ENCODE measurements around the gene EME1. TPM values are rescaled to one million over a fixed set of nuclear protein-coding genes. Genes with fewer than 3 reads are reported as not detected.

Gene EME1
- total and polyA plus RNA-seq, 2 of the 4 experiments (the other 2 are of a cell fraction) = 9.1 to 9.4 TPM

GRCh38 chr17:50424246-50424995 is 51.4 kb downstream of the EME1 start:
- Histone ChIP-seq H3K56ac (ENCODE audit: extremely low read depth, insufficient read depth, low read length) (peak overlapping the region; percentile 8; the same call in 1 of the 2 replicates), H3K14ac (replicated peaks; ENCODE audit: low read depth, low read length) (peak overlapping the region; percentile 83), H3K27me3 (ENCODE audit: control insufficient read depth, insufficient read depth, low read length) (no peaks in the 10 kb centered on the region), H3K4me1 (ENCODE audit: control insufficient read depth, insufficient read depth, low read length) (peaks cover 27% of the 10 kb centered on the region), H3K9me3 (ENCODE audit: control insufficient read depth, insufficient read depth, low read length) (no peaks in the 10 kb centered on the region), H2BK15ac (ENCODE audit: low read depth, low read length) (peak overlapping the region; percentile 24; the same call in 2 of the 3 replicates), H3K4me2 (ENCODE audit: low read depth, low read length) (peak overlapping the region; percentile 9), H2AK5ac (ENCODE audit: low read depth, low read length) (peak overlapping the region; percentile 94; the same call in 1 of the 2 replicates), H4K20me1 (ENCODE audit: insufficient read depth, low read length) (no peaks in the 10 kb centered on the region), H3K36me3 (ENCODE audit: control insufficient read depth, insufficient read depth, low read length) (peaks cover 3% of the 10 kb centered on the region; the same call in 1 of the 2 replicates), H2BK120ac (ENCODE audit: low read depth, low read length) (peak overlapping the region; percentile 66), H4K8ac (ENCODE audit: low read depth in 2 of 2, low read length in 2 of 2) (peak overlapping the region; percentile 93 to 95; a peak in 3 of 4 replicates), H3K79me1 (ENCODE audit: low read depth in 1 of 2, low read length in 2 of 2) (peaks cover 11 to 49% of the 10 kb centered on the region in 2 experiments; a peak in 3 of 4 replicates), H3K4ac (ENCODE audit: low read depth, low read length) (peak overlapping the region; percentile 92), H3K9ac (ENCODE audit: low read depth, low read length) (no peak overlapping the region), H4K5ac (ENCODE audit: low read depth, low read length) (peak overlapping the region; percentile 61), H2AFZ (replicated peaks; ENCODE audit: low read length, poor library complexity) (peak overlapping the region; percentile 70), H2BK20ac (ENCODE audit: low read depth, low read length) (peak overlapping the region; percentile 44; the same call in 1 of the 2 replicates), H3K9me1 (ENCODE audit: insufficient read depth, low read length) (peaks cover 17% of the 10 kb centered on the region), H3K27ac (ENCODE audit: insufficient read depth, low read length) (peak overlapping the region; percentile 78), H4K91ac (ENCODE audit: insufficient read depth, low read depth, low read length) (peak overlapping the region; percentile 83), H3K4me3 (ENCODE audit: insufficient read depth, low read depth, low read length) (no peak overlapping the region), H3K18ac (ENCODE audit: low read depth, low read length) (peak overlapping the region; percentile 38), H2BK5ac (ENCODE audit: low read depth, low read length, poor library complexity, severe bottlenecking) (peak overlapping the region; percentile 60), H2AK9ac (replicated peaks; ENCODE audit: low read depth, low read length, poor library complexity) (peak overlapping the region; percentile 37), H3K23ac (ENCODE audit: low read depth, low read length) (peak overlapping the region; percentile 7; the same call in 1 of the 2 replicates)
- ATAC-seq (ENCODE audit: low read depth) = no peak
- WGBS, 2 experiments (ENCODE audit: extremely low coverage in 2 of 2, insufficient read length in 1 of 2) = 100% methylated on average over 1 of the region's 9 CpGs; no CpG with 5 or more reads in 1 of the 2 experiments
- no peak for TF ChIP-seq SMC3 (IDR thresholded peaks at IDR 0.05; ENCODE audit: low read depth, low read length)
- no peak for TF ChIP-seq RFX5 (IDR thresholded peaks at IDR 0.05; ENCODE audit: low read depth, low read length)
- no peak for TF ChIP-seq MAFK (IDR thresholded peaks at IDR 0.05; ENCODE audit: low read depth, low read length)
- TF ChIP-seq CTCF (conservative IDR thresholded peaks at IDR 0.05; ENCODE audit: low read depth, low read length) = no peak
- no peak for TF ChIP-seq RAD21 (IDR thresholded peaks at IDR 0.05; ENCODE audit: low read length)
- no peak for TF ChIP-seq MXI1 (IDR thresholded peaks at IDR 0.05; ENCODE audit: borderline replicate concordance, low read depth, low read length)
- TF ChIP-seq BHLHE40 (IDR thresholded peaks at IDR 0.05; ENCODE audit: low read depth, low read length) = no peak
- no peak for TF ChIP-seq NFE2L2 (IDR thresholded peaks at IDR 0.05; ENCODE audit: low read depth, low read length)
- no peak for TF ChIP-seq USF2 (IDR thresholded peaks at IDR 0.05; ENCODE audit: low read depth, low read length)
- TF ChIP-seq ELK1 (IDR thresholded peaks at IDR 0.05; ENCODE audit: borderline replicate concordance, low read depth, low read length) = no peak
- TF ChIP-seq POLR2A (IDR thresholded peaks at IDR 0.05; ENCODE audit: low read depth, low read length) = no peak
- TF ChIP-seq FOS (IDR thresholded peaks at IDR 0.05; ENCODE audit: low read depth, low read length) = no peak
- no peak for TF ChIP-seq RCOR1 (IDR thresholded peaks at IDR 0.05; ENCODE audit: insufficient replicate concordance, low read length)
- no peak for TF ChIP-seq CEBPB (IDR thresholded peaks at IDR 0.05; ENCODE audit: low read depth, low read length)
- ChIA-PET POLR2A (ENCODE audit: unreplicated experiment) (no interaction called here), CTCF (no interaction called here)
- dilution Hi-C loops (cut with HindIII; ENCODE audit: low sequenced_read_pairs, unreplicated experiment) = no loop called here
- DNase-seq = no peak
- intact Hi-C loops (cut with micrococcal nuclease) = no loop called here
- BruUV-seq (replicated peaks) = no TSS peak
- in situ Hi-C loops (cut with MboI; ENCODE audit: low sequenced_read_pairs) = no loop called here
